Neuronal stem cell (in vitro differentiated cells): Measurements from ENCODE around the gene PPL.

Source experiments
- DNase-seq: peaks from one replicate; pipeline ENCODE4 v3.0.0-alpha.2; 2013; ENCODE audit warnings: low spot score
- H2AFZ ChIP-seq: one replicate; pipeline ENCODE4 v1.6.1; 2013; ENCODE audit warnings: mild to moderate bottlenecking, low read length, inconsistent platforms
- H2AK5ac ChIP-seq: 2 replicates; pipeline ENCODE4 v1.6.1; 2013; ENCODE audit warnings: low read depth, mild to moderate bottlenecking, inconsistent platforms, low read length, moderate library complexity, mixed read lengths
- H2BK120ac ChIP-seq: 2 replicates; pipeline ENCODE4 v1.6.1; 2013; ENCODE audit warnings: low read depth, mild to moderate bottlenecking, inconsistent platforms, low read length, moderate library complexity, mixed read lengths
- H2BK12ac ChIP-seq: one replicate; pipeline ENCODE4 v1.6.1; 2013; ENCODE audit warnings: low read length, inconsistent platforms
- H2BK15ac ChIP-seq: 2 replicates; pipeline ENCODE4 v1.6.1; 2013; ENCODE audit warnings: mild to moderate bottlenecking, low read length, inconsistent platforms, mixed read lengths
- H2BK5ac ChIP-seq: one replicate; pipeline ENCODE4 v1.6.1; 2013; ENCODE audit warnings: inconsistent platforms, mild to moderate bottlenecking, low read length, moderate library complexity
- H3K14ac ChIP-seq: one replicate; pipeline ENCODE4 v1.6.1; 2013; ENCODE audit warnings: low read length, inconsistent platforms
- H3K18ac ChIP-seq: 2 replicates; pipeline ENCODE4 v1.6.1; 2013; ENCODE audit warnings: low read length, inconsistent platforms
- H3K23ac ChIP-seq: 2 replicates; pipeline ENCODE4 v1.6.1; 2013; ENCODE audit warnings: low read depth, mild to moderate bottlenecking, mixed read lengths, low read length, inconsistent platforms; ENCODE audit not compliant: poor library complexity
- H3K27ac ChIP-seq: replicated peaks from 3 replicates; pipeline ENCODE4 v1.5.1; 2013; ENCODE audit warnings: low read length, inconsistent platforms
- H3K27me3 ChIP-seq, 3 experiments: 2 replicates each; pipeline ENCODE4 v1.6.1; 2013; ENCODE audit warnings: low read length in 3 of 3, mild to moderate bottlenecking in 2 of 3, inconsistent platforms in 1 of 3, low read depth in 1 of 3, mixed read lengths in 1 of 3, moderate library complexity in 1 of 3; ENCODE audit not compliant: control insufficient read depth in 3 of 3, insufficient read depth in 3 of 3
- H3K36me3 ChIP-seq, 2 donors: replicated peaks in 1 of 2; 2 replicates each; pipeline ENCODE4 v1.6.1; 2013; ENCODE audit warnings: low read length in 2 of 2; ENCODE audit not compliant: control insufficient read depth in 2 of 2, insufficient read depth in 2 of 2
- H3K4ac ChIP-seq: 2 replicates; pipeline ENCODE4 v1.6.1; 2013; ENCODE audit warnings: inconsistent platforms, mild to moderate bottlenecking, low read length, moderate library complexity
- H3K4me1 ChIP-seq, 2 donors: 1 replicate in 1 of 2; 2 replicates in 1 of 2; pipeline ENCODE4 v1.6.1; 2013; ENCODE audit warnings: low read length in 2 of 2, low read depth in 1 of 2; ENCODE audit not compliant: control insufficient read depth in 2 of 2, insufficient read depth in 1 of 2
- H3K4me2 ChIP-seq: one replicate; pipeline ENCODE4 v1.6.1; 2013; ENCODE audit warnings: mild to moderate bottlenecking, low read length, inconsistent platforms; ENCODE audit not compliant: insufficient read depth, poor library complexity, severe bottlenecking
- H3K4me3 ChIP-seq, 2 donors: 2 replicates each; pipeline ENCODE4 v1.5.1; 2013; ENCODE audit warnings: low read length in 2 of 2, mild to moderate bottlenecking in 2 of 2, inconsistent platforms in 1 of 2, moderate library complexity in 1 of 2
- H3K79me1 ChIP-seq: one replicate; pipeline ENCODE4 v1.6.1; 2013; ENCODE audit warnings: low read depth, mild to moderate bottlenecking, inconsistent platforms, low read length, moderate library complexity
- H3K9ac ChIP-seq: one replicate; pipeline ENCODE4 v1.6.1; 2013; ENCODE audit warnings: mild to moderate bottlenecking, low read depth, low read length, inconsistent platforms; ENCODE audit not compliant: poor library complexity
- H3K9me3 ChIP-seq, 2 donors: replicated peaks in 1 of 2; 2 replicates each; pipeline versions ENCODE3 to v1.6.1; 2013; ENCODE audit warnings: low read length in 2 of 2, mild to moderate bottlenecking in 2 of 2, inconsistent platforms in 1 of 2, low read depth in 1 of 2, mixed read lengths in 1 of 2, moderate library complexity in 1 of 2; ENCODE audit not compliant: control insufficient read depth in 2 of 2, insufficient read depth in 1 of 2
- H4K8ac ChIP-seq: one replicate; pipeline ENCODE4 v1.6.1; 2013; ENCODE audit warnings: low read depth, mild to moderate bottlenecking, inconsistent platforms, low read length, moderate library complexity
- H4K91ac ChIP-seq: one replicate; pipeline ENCODE4 v1.6.1; 2013; ENCODE audit warnings: low read length, low read depth, mild to moderate bottlenecking, inconsistent platforms; ENCODE audit not compliant: poor library complexity
- WGBS, 2 donors: extraction: QIAGEN DNeasy Blood & Tissue Kit; methylation state at CpG; one replicate each; pipeline ENCODE4 v1.1.7; 2013; ENCODE audit warnings: missing lambda C conversion rate in 2 of 2, mixed read lengths in 1 of 2; ENCODE audit not compliant: insufficient read length in 2 of 2, insufficient replicate concordance in 1 of 2; ENCODE audit errors: extremely low coverage in 2 of 2; 5-methylcytosine and 5-hydroxymethylcytosine counted together

PPL gene

GRCh38 chr16:4862639-4863038 lies 74.3 kb downstream of the PPL start:
- Histone ChIP-seq H3K79me1 (peaks cover 2% of the 10 kb centered on the region), H2AK5ac (no peak overlapping the region), H3K4me2 (no peak overlapping the region), H3K4me1 (peaks cover 0 to 2% of the 10 kb centered on the region in 2 donors), H3K4ac (no peak overlapping the region), H3K18ac (no peak overlapping the region), H3K27me3 (no peaks in the 10 kb centered on the region), H3K9ac (no peak overlapping the region), H3K14ac (no peak overlapping the region), H3K27ac (no peak overlapping the region), H2BK15ac (no peak overlapping the region), H2BK5ac (no peak overlapping the region), H3K9me3 (no peaks in the 10 kb centered on the region), H3K23ac (no peak overlapping the region), H2AFZ (no peak overlapping the region), H4K91ac (no peak overlapping the region), H3K36me3 (peaks cover 37 to 91% of the 10 kb centered on the region in 2 donors), H3K4me3 (no peak overlapping the region), H2BK12ac (no peak overlapping the region), H4K8ac (no peak overlapping the region), H2BK120ac (no peak overlapping the region)
- no CpG with 5 or more reads among the region's 5 CpGs for WGBS, 2 donors
- DNase-seq, result no peak

GRCh38 chr16:4860727-4861342 lies 76.1 kb downstream of the PPL start:
- WGBS, 2 donors, result no CpG with 5 or more reads among the region's 14 CpGs

GRCh38 chr16:4859900-4860255 lies 77.1 kb downstream of the PPL start:
- H3K27ac ChIP-seq, result no peak overlapping the region
- no peak overlapping the region for H3K4me2 ChIP-seq
- H3K18ac ChIP-seq, result no peak overlapping the region
- H3K27me3 ChIP-seq, result no peaks in the 10 kb centered on the region
- no CpG with 5 or more reads among the region's 10 CpGs for WGBS, 2 donors
- H2BK5ac ChIP-seq, result no peak overlapping the region
- H3K4me3 ChIP-seq, result no peak overlapping the region
- H4K91ac ChIP-seq, result no peak overlapping the region
- no peak for DNase-seq
- no peak overlapping the region for H3K23ac ChIP-seq
- H3K36me3 ChIP-seq, result peaks cover 42 to 94% of the 10 kb centered on the region in 2 donors
- no peak overlapping the region for H4K8ac ChIP-seq
- H2BK15ac ChIP-seq, result no peak overlapping the region
- H3K4me1 ChIP-seq, result peaks cover 0 to 2% of the 10 kb centered on the region in 2 donors
- H3K9me3 ChIP-seq, result no peaks in the 10 kb centered on the region
- H2BK12ac ChIP-seq, result no peak overlapping the region
- H2AFZ ChIP-seq, result no peak overlapping the region
- H3K4ac ChIP-seq, result no peak overlapping the region
- H3K9ac ChIP-seq, result no peak overlapping the region
- peaks cover 2% of the 10 kb centered on the region for H3K79me1 ChIP-seq
- H2BK120ac ChIP-seq, result no peak overlapping the region
- H2AK5ac ChIP-seq, result no peak overlapping the region
- no peak overlapping the region for H3K14ac ChIP-seq

More at GRCh38 chr16:4860727-4861342, 76.1 kb downstream of the PPL start:
- Histone ChIP-seq H3K18ac (no peak overlapping the region), H3K4ac (no peak overlapping the region), H3K4me2 (no peak overlapping the region), H3K9me3 (no peaks in the 10 kb centered on the region), H3K14ac (no peak overlapping the region), H3K23ac (no peak overlapping the region), H2BK5ac (no peak overlapping the region), H3K9ac (no peak overlapping the region), H3K79me1 (peaks cover 2% of the 10 kb centered on the region), H2BK120ac (no peak overlapping the region), H3K4me1 (peaks cover 0 to 2% of the 10 kb centered on the region in 2 donors), H2BK15ac (no peak overlapping the region), H4K8ac (no peak overlapping the region), H3K27ac (no peak overlapping the region), H3K36me3 (peaks cover 37 to 91% of the 10 kb centered on the region in 2 donors), H2AFZ (no peak overlapping the region), H2AK5ac (no peak overlapping the region), H3K27me3 (no peaks in the 10 kb centered on the region), H2BK12ac (no peak overlapping the region), H4K91ac (no peak overlapping the region), H3K4me3 (no peak overlapping the region)
- DNase-seq, result no peak

GRCh38 chr16:4859190-4859899 lies 77.6 kb downstream of the PPL start:
- Histone ChIP-seq H3K23ac (no peak overlapping the region), H3K36me3 (peaks cover 42 to 95% of the 10 kb centered on the region in 2 donors), H2BK5ac (no peak overlapping the region)

More at GRCh38 chr16:4859190-4859899, 77.6 kb downstream of the PPL start:
- H3K4me1 ChIP-seq, result peaks cover 0 to 2% of the 10 kb centered on the region in 2 donors
- no peak overlapping the region for H2BK15ac ChIP-seq
- H4K91ac ChIP-seq, result no peak overlapping the region
- no peak for DNase-seq
- H3K18ac ChIP-seq, result no peak overlapping the region
- no peak overlapping the region for H3K27ac ChIP-seq
- H3K9me3 ChIP-seq, result no peaks in the 10 kb centered on the region
- no peak overlapping the region for H3K4me2 ChIP-seq
- H3K4me3 ChIP-seq, result no peak overlapping the region
- H3K79me1 ChIP-seq, result peaks cover 2% of the 10 kb centered on the region
- no peak overlapping the region for H4K8ac ChIP-seq
- no peak overlapping the region for H2BK12ac ChIP-seq
- no peak overlapping the region for H3K14ac ChIP-seq
- H3K4ac ChIP-seq, result no peak overlapping the region
- no peak overlapping the region for H2AK5ac ChIP-seq
- no peaks in the 10 kb centered on the region for H3K27me3 ChIP-seq
- H2BK120ac ChIP-seq, result no peak overlapping the region
- no peak overlapping the region for H2AFZ ChIP-seq
- no peak overlapping the region for H3K9ac ChIP-seq
- no CpG with 5 or more reads among the region's 17 CpGs for WGBS, 2 donors
